HCT116 (cell line): Measurements from ENCODE around the gene AZIN2. TPM values are rescaled to one million over a fixed set of nuclear protein-coding genes. Genes with fewer than 3 reads are reported as not detected.

Experiments used
- ATAC-seq: fragments of 200-7000 bp; cut with Tn5 transposase; 2 replicates; pipeline ENCODE4 v1.9.1; 2020; ENCODE audit warnings: mild to moderate bottlenecking, moderate library complexity
- BruUV-seq: library from RNA; stranded (reverse); fragments of 400-500 nt; replicated peaks from 2 replicates; lab custom pipeline; 2021; lab: Mats Ljungman, UMichigan
- CTCF ChIA-PET: fragments of 300-600 bp; sonication (Branson Sonifier 250); formaldehyde crosslinking; loops from one replicate; lab custom pipeline; 2021; ENCODE audit warnings: antibody characterized with exemption; lab: Charles Lee
- POLR2A ChIA-PET: fragments of 300-600, 350-600 bp; sonication (Branson Sonifier 250); formaldehyde crosslinking; loops from one replicate; lab custom pipeline; 2021; ENCODE audit warnings: antibody characterized with exemption; lab: Charles Lee
- RAD21 ChIA-PET, 2 experiments: fragments of 300-600 bp; sonication (Branson Sonifier 250); formaldehyde crosslinking; loops; one replicate each; lab custom pipeline; 2023; ENCODE audit warnings: low total read pairs in 2 of 2; ENCODE audit not compliant: uncharacterized antibody in 2 of 2, unreplicated experiment in 2 of 2, low non-redundant PET in 1 of 2; lab: Charles Lee
- DNase-seq: peaks from one replicate; pipeline ENCODE4 v3.0.0-alpha.2; 2010; ENCODE audit warnings: low read depth, low spot score
- H2AFZ ChIP-seq: fragments of 200-600 bp; shearing (Covaris generic), sonication (generic); 2 replicates; pipeline ENCODE4 v1.6.1; 2017; ENCODE audit warnings: low read depth, mixed run types, mixed read lengths, antibody characterized with exemption, low read length; ENCODE audit not compliant: poor library complexity, severe bottlenecking
- H3K27ac ChIP-seq: 2 replicates; pipeline ENCODE4 v1.5.1; 2012; ENCODE audit warnings: low read depth, low read length
- H3K27me3 ChIP-seq: fragments of 200-600 bp; sonication (generic); 2 replicates; pipeline ENCODE4 v1.6.1; 2016; ENCODE audit warnings: mixed run types, low read length, mixed read lengths; ENCODE audit not compliant: insufficient read depth
- H3K36me3 ChIP-seq, 2 experiments: fragments of 200-500 bp in 1 of 2; fragments of 200-600 bp in 1 of 2; sonication (Bioruptor generic) in 1 of 2; sonication (generic) in 1 of 2; 2 replicates each; pipeline versions ENCODE4 v1.5.1 to v1.6.1; 2014 to 2016; ENCODE audit warnings: low read length in 2 of 2, inconsistent platforms in 1 of 2, mixed read lengths in 1 of 2, mixed run types in 1 of 2; ENCODE audit not compliant: insufficient read depth in 2 of 2, control insufficient read depth in 1 of 2
- H3K4me1 ChIP-seq, 2 experiments: fragments of 200-600 bp in 1 of 2; sonication (generic) in 1 of 2; 2 replicates each; pipeline versions ENCODE4 v1.5.1 to v1.6.1; 2012 to 2017; ENCODE audit warnings: low read length in 2 of 2, inconsistent platforms in 1 of 2, mild to moderate bottlenecking in 1 of 2, mixed read lengths in 1 of 2, mixed run types in 1 of 2, moderate library complexity in 1 of 2; ENCODE audit not compliant: insufficient read depth in 2 of 2, control insufficient read depth in 1 of 2
- H3K4me2 ChIP-seq: fragments of 200-600 bp; sonication (generic); 2 replicates; pipeline ENCODE4 v1.6.1; 2017; ENCODE audit warnings: mixed run types, low read length, mixed read lengths
- H3K4me3 ChIP-seq, 2 experiments: fragments of 200-600 bp in 1 of 2; sonication (generic) in 1 of 2; replicated peaks in 1 of 2; 2 replicates each; pipeline ENCODE4 v1.5.1; 2011 to 2016; ENCODE audit warnings: low read length in 2 of 2, control low read depth in 1 of 2, low read depth in 1 of 2, mild to moderate bottlenecking in 1 of 2, mixed read lengths in 1 of 2, mixed run types in 1 of 2
- H3K79me2 ChIP-seq: fragments of 200-600 bp; sonication (generic); 2 replicates; pipeline ENCODE4 v1.6.1; 2017; ENCODE audit warnings: mild to moderate bottlenecking, mixed run types, low read length, moderate library complexity, mixed read lengths; ENCODE audit not compliant: insufficient read depth
- H3K9ac ChIP-seq: fragments of 200-600 bp; sonication (generic); 2 replicates; pipeline ENCODE4 v1.6.1; 2016; ENCODE audit warnings: low read length, mixed read lengths
- H3K9me2 ChIP-seq: fragments of 200-600 bp; sonication (generic), shearing (Covaris generic); 2 replicates; pipeline ENCODE4 v1.6.1; 2017; ENCODE audit warnings: mixed run types, mild to moderate bottlenecking, moderate library complexity; ENCODE audit not compliant: insufficient read depth
- H3K9me3 ChIP-seq, 2 experiments: fragments of 200-500 bp in 1 of 2; fragments of 200-600 bp in 1 of 2; sonication (Bioruptor generic) in 1 of 2; sonication (generic) in 1 of 2; 2 replicates each; pipeline ENCODE4 v1.6.1; 2014 to 2017; ENCODE audit warnings: low read length in 2 of 2, mixed read lengths in 2 of 2, inconsistent platforms in 1 of 2, low read depth in 1 of 2, mild to moderate bottlenecking in 1 of 2, mixed run types in 1 of 2, moderate library complexity in 1 of 2; ENCODE audit not compliant: control insufficient read depth in 1 of 2, insufficient read depth in 1 of 2
- H4K20me1 ChIP-seq: fragments of 200-600 bp; sonication (generic), shearing (Covaris generic); 2 replicates; pipeline ENCODE4 v1.6.1; 2017; ENCODE audit warnings: mixed run types, mild to moderate bottlenecking, moderate library complexity; ENCODE audit not compliant: insufficient read depth
- CEBPB ChIP-seq: IDR thresholded peaks from 2 replicates; pipeline ENCODE4 v1.6.1; 2012; ENCODE audit warnings: low read depth
- EZH2 ChIP-seq: fragments of 200-600 bp; sonication (generic); IDR thresholded peaks from 2 replicates; pipeline ENCODE4 v1.6.1; 2017; ENCODE audit warnings: antibody characterized with exemption, mixed run types
- EZH2phosphoT487 ChIP-seq: fragments of 200-600 bp; IDR thresholded peaks from 2 replicates; pipeline ENCODE4 v1.6.1; 2018; ENCODE audit warnings: antibody characterized with exemption, borderline replicate concordance
- RAD21 ChIP-seq: IDR thresholded peaks from 2 replicates; pipeline ENCODE4 v1.6.1; 2012; ENCODE audit warnings: low read depth, mild to moderate bottlenecking
- ZBTB33 ChIP-seq: IDR thresholded peaks from 2 replicates; pipeline ENCODE4 v1.6.1; 2011; ENCODE audit warnings: mild to moderate bottlenecking, low read length, moderate library complexity; ENCODE audit not compliant: insufficient replicate concordance; ENCODE audit errors: extremely low read depth
- intact Hi-C: fragments of 100-400 bp; cut with micrococcal nuclease; formaldehyde crosslinking; loops from 2 replicates; pipeline ENCODE4 v1.10.0; 2022
- total RNA-seq: library from RNA; stranded (reverse); gene quantifications from one replicate; pipeline ENCODE4 v1.2.1, GENCODE V29; 2021; ENCODE audit not compliant: unreplicated experiment
- TF ChIP-seq, protein P1 (sequence below), 3 experiments: fragments of 200-600 bp in 1 of 3; sonication (generic) in 1 of 3; IDR thresholded peaks in 2 of 3; conservative IDR thresholded peaks in 1 of 3; 2 replicates each; pipeline ENCODE4 v1.5.1; 2012 to 2017; ENCODE audit warnings: low read depth in 2 of 3, low read length in 2 of 3, antibody characterized with exemption in 1 of 3, borderline replicate concordance in 1 of 3, control low read depth in 1 of 3, mild to moderate bottlenecking in 1 of 3, mixed read lengths in 1 of 3, mixed run types in 1 of 3, moderate library complexity in 1 of 3; ENCODE audit not compliant: insufficient read depth in 1 of 3

Gene AZIN2
- total RNA-seq, 1 experiment from 2014 or later, result 7.8 TPM

DNA sequence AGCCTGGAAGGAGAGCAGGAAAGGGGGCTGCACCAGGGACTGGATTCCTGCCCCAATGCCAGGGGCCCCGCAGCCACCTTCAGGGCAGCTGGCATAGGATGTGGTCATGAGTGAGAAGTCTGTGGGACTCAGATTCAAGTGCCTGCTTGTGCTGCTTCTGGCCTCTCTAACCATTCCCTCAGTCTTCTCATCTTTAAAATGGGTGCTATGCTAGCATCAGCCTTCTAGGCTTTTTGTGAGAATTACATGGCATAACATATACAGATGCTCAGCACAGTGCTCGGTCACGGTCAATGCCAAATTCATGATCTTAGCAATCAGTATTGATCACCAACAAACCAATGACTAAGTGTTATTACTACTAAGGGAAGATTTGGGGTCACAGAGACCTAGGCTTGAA lies 77.4 kb downstream of the AZIN2 start:
- TF ChIP-seq EZH2, result no peak
- TF ChIP-seq, protein P1, sequence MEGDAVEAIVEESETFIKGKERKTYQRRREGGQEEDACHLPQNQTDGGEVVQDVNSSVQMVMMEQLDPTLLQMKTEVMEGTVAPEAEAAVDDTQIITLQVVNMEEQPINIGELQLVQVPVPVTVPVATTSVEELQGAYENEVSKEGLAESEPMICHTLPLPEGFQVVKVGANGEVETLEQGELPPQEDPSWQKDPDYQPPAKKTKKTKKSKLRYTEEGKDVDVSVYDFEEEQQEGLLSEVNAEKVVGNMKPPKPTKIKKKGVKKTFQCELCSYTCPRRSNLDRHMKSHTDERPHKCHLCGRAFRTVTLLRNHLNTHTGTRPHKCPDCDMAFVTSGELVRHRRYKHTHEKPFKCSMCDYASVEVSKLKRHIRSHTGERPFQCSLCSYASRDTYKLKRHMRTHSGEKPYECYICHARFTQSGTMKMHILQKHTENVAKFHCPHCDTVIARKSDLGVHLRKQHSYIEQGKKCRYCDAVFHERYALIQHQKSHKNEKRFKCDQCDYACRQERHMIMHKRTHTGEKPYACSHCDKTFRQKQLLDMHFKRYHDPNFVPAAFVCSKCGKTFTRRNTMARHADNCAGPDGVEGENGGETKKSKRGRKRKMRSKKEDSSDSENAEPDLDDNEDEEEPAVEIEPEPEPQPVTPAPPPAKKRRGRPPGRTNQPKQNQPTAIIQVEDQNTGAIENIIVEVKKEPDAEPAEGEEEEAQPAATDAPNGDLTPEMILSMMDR (IDR thresholded peaks at IDR 0.05 in 2 of 3, conservative IDR thresholded peaks at IDR 0.05 in 1 of 3; ENCODE audit: borderline replicate concordance in 1 of 3, insufficient read depth in 1 of 3, low read depth in 2 of 3, low read length in 2 of 3), result no peak
- TF ChIP-seq EZH2phosphoT487, result no peak
- TF ChIP-seq CEBPB, result no peak
- TF ChIP-seq RAD21, result no peak
- no peak for TF ChIP-seq ZBTB33
- H3K4me3 ChIP-seq, result no peak overlapping the region
- H3K9me3 ChIP-seq, result no peaks in the 10 kb centered on the region
- H4K20me1 ChIP-seq, result no peaks in the 10 kb centered on the region
- H3K9ac ChIP-seq, result no peak overlapping the region
- RAD21 ChIA-PET, result no interaction called here
- H3K27ac ChIP-seq, result no peak overlapping the region
- H3K36me3 ChIP-seq, result no peaks in the 10 kb centered on the region
- CTCF ChIA-PET, result no interaction called here
- H3K9me2 ChIP-seq, result no peaks in the 10 kb centered on the region
- no TSS peak for BruUV-seq
- H3K4me2 ChIP-seq, result no peak overlapping the region
- no peak for DNase-seq
- ATAC-seq, result no peak
- POLR2A ChIA-PET, result no interaction called here
- no peaks in the 10 kb centered on the region for H3K27me3 ChIP-seq
- no peaks in the 10 kb centered on the region for H3K79me2 ChIP-seq
- H2AFZ ChIP-seq, result no peak overlapping the region
- H3K4me1 ChIP-seq, result no peaks in the 10 kb centered on the region; a peak in 1 of 4 replicates
- intact Hi-C loops, result no loop called here
